ENCODE results near the gene TBCD. TPM values are rescaled to one million over a fixed set of nuclear protein-coding genes. Genes with fewer than 3 reads are reported as not detected.

Gene TBCD
- total and polyA plus RNA-seq, 2 donors: 140 to 292 TPM

GRCh38 chr17:82883419-82884031 is 131.7 kb downstream of the TBCD start:
- Histone ChIP-seq H3K27me3 (ENCODE audit: control insufficient read depth in 2 of 2, insufficient read depth in 1 of 2, low read length in 1 of 2) (no peaks in the 10 kb centered on the region), H3K9me3 (ENCODE audit: control insufficient read depth in 2 of 2, insufficient read depth in 1 of 2, low read length in 1 of 2) (peaks cover 0 to 7% of the 10 kb centered on the region in 2 donors), H3K36me3 (ENCODE audit: control insufficient read depth in 2 of 2, insufficient read depth in 2 of 2, low read length in 1 of 2) (peaks cover 5 to 9% of the 10 kb centered on the region in 2 donors), H3K4me3 (ENCODE audit: low read length in 2 of 2) (peak overlapping the region in 1 of 2 donors; percentile 11), H3K27ac (ENCODE audit: low read depth in 1 of 2, low read length in 1 of 2) (peak overlapping the region; percentile 66 to 93), H3K4me1 (ENCODE audit: control insufficient read depth in 2 of 2, insufficient read depth in 2 of 2, low read length in 2 of 2) (peaks cover 51 to 96% of the 10 kb centered on the region in 2 donors)
- peak in 1 of 9 donors; percentile 50 for DNase-seq (ENCODE audit: low read depth in 6 of 9, low spot score in 9 of 9)
- WGBS: 24% methylated on average over 23 of the region's 23 CpGs

DNA sequence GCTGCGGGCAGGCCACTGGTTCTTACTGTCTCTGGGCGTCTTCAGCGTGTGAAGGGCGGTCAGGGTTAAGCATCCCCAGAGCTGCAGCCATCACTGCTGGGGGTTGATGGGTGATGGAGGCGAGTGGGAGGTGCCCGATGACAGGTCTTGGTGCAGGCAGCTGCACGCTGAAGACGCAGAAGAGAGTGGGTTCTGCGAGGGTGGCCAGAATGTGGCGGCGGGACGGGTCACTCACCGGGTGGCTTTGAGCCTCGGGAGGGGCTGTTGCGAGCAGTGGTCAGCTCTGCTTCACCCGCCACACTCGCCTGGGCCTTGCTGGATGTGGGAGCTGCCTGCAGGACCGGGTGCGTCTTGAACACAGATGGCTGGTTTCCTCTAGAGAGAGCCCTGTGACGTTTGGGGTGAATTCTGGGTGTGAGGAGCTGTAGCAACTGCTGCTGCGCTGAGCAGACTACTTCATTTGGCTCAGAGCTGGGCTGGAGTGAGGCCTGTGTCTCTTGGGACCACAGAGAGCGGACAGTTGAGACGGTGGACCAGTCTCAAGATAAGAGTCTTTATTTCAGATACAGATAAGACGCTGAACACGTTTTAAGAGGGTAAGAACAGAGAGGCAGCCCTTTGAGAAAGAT is 132.6 kb downstream of the TBCD start:
- Histone ChIP-seq H3K27ac (ENCODE audit: low read depth in 1 of 2, low read length in 1 of 2) (peak overlapping the region; percentile 93), H3K36me3 (ENCODE audit: control insufficient read depth in 2 of 2, insufficient read depth in 2 of 2, low read length in 1 of 2) (peaks cover 0 to 10% of the 10 kb centered on the region in 2 donors), H3K4me1 (ENCODE audit: control insufficient read depth in 2 of 2, insufficient read depth in 2 of 2, low read length in 2 of 2) (peaks cover 58 to 96% of the 10 kb centered on the region in 2 donors), H3K27me3 (ENCODE audit: control insufficient read depth in 2 of 2, insufficient read depth in 1 of 2, low read length in 1 of 2) (no peaks in the 10 kb centered on the region), H3K9me3 (ENCODE audit: control insufficient read depth in 2 of 2, insufficient read depth in 1 of 2, low read length in 1 of 2) (peaks cover 0 to 7% of the 10 kb centered on the region in 2 donors), H3K4me3 (ENCODE audit: low read length in 2 of 2) (peak overlapping the region; percentile 21 to 30)
- WGBS: 61% methylated on average over 25 of the region's 25 CpGs
- DNase-seq (ENCODE audit: low read depth in 6 of 9, low spot score in 9 of 9): peak in 1 of 9 donors; percentile 80

GRCh38 chr17:82884970-82885353 is 133.1 kb downstream of the TBCD start:
- peak overlapping the region; percentile 93 for H3K27ac ChIP-seq (ENCODE audit: low read depth in 1 of 2, low read length in 1 of 2)

GRCh38 chr17:82887255-82888164 is 135.6 kb downstream of the TBCD start:
- 87% methylated on average over 27 of the region's 27 CpGs for WGBS
- H3K4me3 ChIP-seq (ENCODE audit: low read length in 2 of 2): no peak overlapping the region
- peaks cover 25 to 37% of the 10 kb centered on the region in 2 donors for H3K36me3 ChIP-seq (ENCODE audit: control insufficient read depth in 2 of 2, insufficient read depth in 2 of 2, low read length in 1 of 2)
- no peaks in the 10 kb centered on the region for H3K27me3 ChIP-seq (ENCODE audit: control insufficient read depth in 2 of 2, insufficient read depth in 1 of 2, low read length in 1 of 2)
- no peak for DNase-seq (ENCODE audit: low read depth in 6 of 9, low spot score in 9 of 9)
- peak overlapping the region in 1 of 2 donors; percentile 55 for H3K27ac ChIP-seq (ENCODE audit: low read depth in 1 of 2, low read length in 1 of 2)
- peaks cover 0 to 7% of the 10 kb centered on the region in 2 donors for H3K9me3 ChIP-seq (ENCODE audit: control insufficient read depth in 2 of 2, insufficient read depth in 1 of 2, low read length in 1 of 2)
- H3K4me1 ChIP-seq (ENCODE audit: control insufficient read depth in 2 of 2, insufficient read depth in 2 of 2, low read length in 2 of 2): peaks cover 49 to 90% of the 10 kb centered on the region in 2 donors

More at GRCh38 chr17:82884970-82885353, 133.1 kb downstream of the TBCD start:
- Histone ChIP-seq H3K36me3 (ENCODE audit: control insufficient read depth in 2 of 2, insufficient read depth in 2 of 2, low read length in 1 of 2) (peaks cover 4 to 15% of the 10 kb centered on the region in 2 donors), H3K9me3 (ENCODE audit: control insufficient read depth in 2 of 2, insufficient read depth in 1 of 2, low read length in 1 of 2) (peaks cover 0 to 7% of the 10 kb centered on the region in 2 donors), H3K4me3 (ENCODE audit: low read length in 2 of 2) (peak overlapping the region; percentile 21 to 30), H3K27me3 (ENCODE audit: control insufficient read depth in 2 of 2, insufficient read depth in 1 of 2, low read length in 1 of 2) (no peaks in the 10 kb centered on the region), H3K4me1 (ENCODE audit: control insufficient read depth in 2 of 2, insufficient read depth in 2 of 2, low read length in 2 of 2) (peaks cover 58 to 97% of the 10 kb centered on the region in 2 donors)
- WGBS: 5% methylated on average over 5 of the region's 5 CpGs
- DNase-seq (ENCODE audit: low read depth in 6 of 9, low spot score in 9 of 9): peak in 5 of 9 donors; percentile 65 to 87 (median 71)

DNA sequence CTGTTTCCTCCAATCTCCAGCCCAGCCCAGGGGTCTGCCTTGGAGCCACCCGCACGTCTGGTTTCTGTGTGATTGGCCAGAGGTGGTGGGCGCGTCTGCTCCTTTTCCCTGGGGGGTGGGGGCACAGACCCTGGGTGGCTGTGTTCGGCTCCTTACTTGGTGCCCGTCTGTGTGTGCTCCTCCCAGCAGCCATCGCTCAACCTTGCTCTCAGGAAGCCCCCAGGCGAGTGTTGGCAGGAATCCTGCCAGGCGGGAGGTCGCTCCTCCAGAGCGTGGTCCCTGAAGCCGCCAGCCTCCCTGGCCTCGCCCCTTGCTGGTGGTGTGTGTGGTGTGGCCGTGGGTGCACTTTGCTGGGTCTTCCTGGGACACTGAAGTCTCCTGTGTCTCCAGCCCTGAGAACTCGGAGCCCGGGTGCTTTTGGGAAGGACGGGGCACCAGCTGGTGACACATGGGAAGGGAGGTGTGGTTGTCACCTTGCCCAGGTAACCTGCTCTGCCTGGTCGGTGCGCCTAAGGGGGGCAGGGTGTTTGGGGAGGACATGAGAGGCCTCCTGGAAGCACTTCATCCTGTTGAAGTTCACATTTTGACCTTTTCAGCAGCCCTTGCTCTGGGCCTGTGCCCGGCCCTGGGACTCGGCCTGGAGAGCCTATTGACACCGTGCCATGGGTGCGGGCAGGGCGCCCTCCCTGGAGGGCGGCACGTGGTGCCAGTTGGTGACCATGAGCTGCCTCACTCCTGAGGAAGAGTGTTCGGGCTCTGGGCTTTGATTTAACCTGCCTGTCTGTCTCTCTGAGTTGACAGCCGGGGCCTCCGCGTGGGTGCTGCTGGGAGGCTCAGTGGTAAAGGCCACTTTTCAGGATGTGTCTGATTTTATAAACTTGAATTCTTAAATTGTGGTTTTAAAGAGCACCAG is 137.0 kb downstream of the TBCD start:
- no peak for DNase-seq (ENCODE audit: low read depth in 6 of 9, low spot score in 9 of 9)
- peaks cover 25 to 40% of the 10 kb centered on the region in 2 donors for H3K36me3 ChIP-seq (ENCODE audit: control insufficient read depth in 2 of 2, insufficient read depth in 2 of 2, low read length in 1 of 2)
- H3K27me3 ChIP-seq (ENCODE audit: control insufficient read depth in 2 of 2, insufficient read depth in 1 of 2, low read length in 1 of 2): no peaks in the 10 kb centered on the region
- H3K27ac ChIP-seq (ENCODE audit: low read depth in 1 of 2, low read length in 1 of 2): peak overlapping the region in 1 of 2 donors; percentile 14
- WGBS: 67% methylated on average over 30 of the region's 30 CpGs
- peaks cover 0 to 5% of the 10 kb centered on the region in 2 donors for H3K9me3 ChIP-seq (ENCODE audit: control insufficient read depth in 2 of 2, insufficient read depth in 1 of 2, low read length in 1 of 2)
- H3K4me1 ChIP-seq (ENCODE audit: control insufficient read depth in 2 of 2, insufficient read depth in 2 of 2, low read length in 2 of 2): peaks cover 49 to 90% of the 10 kb centered on the region in 2 donors
- H3K4me3 ChIP-seq (ENCODE audit: low read length in 2 of 2): no peak overlapping the region

- WGBS: 95% methylated on average over 28 of the region's 28 CpGs
- no peak for DNase-seq (ENCODE audit: low read depth in 6 of 9, low spot score in 9 of 9)
- Histone ChIP-seq H3K27me3 (ENCODE audit: control insufficient read depth in 2 of 2, insufficient read depth in 1 of 2, low read length in 1 of 2) (no peaks in the 10 kb centered on the region), H3K27ac (ENCODE audit: low read depth in 1 of 2, low read length in 1 of 2) (no peak overlapping the region), H3K9me3 (ENCODE audit: control insufficient read depth in 2 of 2, insufficient read depth in 1 of 2, low read length in 1 of 2) (peaks cover 0 to 5% of the 10 kb centered on the region in 2 donors), H3K36me3 (ENCODE audit: control insufficient read depth in 2 of 2, insufficient read depth in 2 of 2, low read length in 1 of 2) (peaks cover 25 to 40% of the 10 kb centered on the region in 2 donors), H3K4me1 (ENCODE audit: control insufficient read depth in 2 of 2, insufficient read depth in 2 of 2, low read length in 2 of 2) (peaks cover 41 to 90% of the 10 kb centered on the region in 2 donors), H3K4me3 (ENCODE audit: low read length in 2 of 2) (no peak overlapping the region)
Measured at GRCh38 chr17:82889496-82890338, 137.9 kb downstream of the TBCD start.

- Histone ChIP-seq H3K4me3 (ENCODE audit: low read length in 2 of 2) (no peak overlapping the region), H3K27me3 (ENCODE audit: control insufficient read depth in 2 of 2, insufficient read depth in 1 of 2, low read length in 1 of 2) (no peaks in the 10 kb centered on the region), H3K27ac (ENCODE audit: low read depth in 1 of 2, low read length in 1 of 2) (no peak overlapping the region), H3K4me1 (ENCODE audit: control insufficient read depth in 2 of 2, insufficient read depth in 2 of 2, low read length in 2 of 2) (peaks cover 36 to 85% of the 10 kb centered on the region in 2 donors), H3K36me3 (ENCODE audit: control insufficient read depth in 2 of 2, insufficient read depth in 2 of 2, low read length in 1 of 2) (peaks cover 28 to 46% of the 10 kb centered on the region in 2 donors), H3K9me3 (ENCODE audit: control insufficient read depth in 2 of 2, insufficient read depth in 1 of 2, low read length in 1 of 2) (peaks cover 0 to 5% of the 10 kb centered on the region in 2 donors)
- WGBS: 98% methylated on average over 18 of the region's 18 CpGs
- DNase-seq (ENCODE audit: low read depth in 6 of 9, low spot score in 9 of 9): no peak
Measured at GRCh38 chr17:82890339-82890730, 138.5 kb downstream of the TBCD start.
